Measurements from ENCODE around the gene C7.
"Not testable (repeated sequence)": the region's sequence is repeated elsewhere in the genome, so short reads cannot be mapped to it uniquely, and the experiment has no call there.

C7 gene

GRCh38 chr5:40991168-40991980 is 82.1 kb downstream of the C7 start:
- no peak overlapping the region for H3K4me3 Mint-ChIP-seq
- no peaks in the 10 kb centered on the region for H3K36me3 Mint-ChIP-seq
- no peaks in the 10 kb centered on the region for H3K27me3 Mint-ChIP-seq
- H3K4me1 Mint-ChIP-seq = no peaks in the 10 kb centered on the region
- DNase-seq = no peak
- CTCF ChIA-PET = no interaction called here
- no peak overlapping the region for H3K27ac Mint-ChIP-seq
- H3K9me3 Mint-ChIP-seq = no peaks in the 10 kb centered on the region

DNA sequence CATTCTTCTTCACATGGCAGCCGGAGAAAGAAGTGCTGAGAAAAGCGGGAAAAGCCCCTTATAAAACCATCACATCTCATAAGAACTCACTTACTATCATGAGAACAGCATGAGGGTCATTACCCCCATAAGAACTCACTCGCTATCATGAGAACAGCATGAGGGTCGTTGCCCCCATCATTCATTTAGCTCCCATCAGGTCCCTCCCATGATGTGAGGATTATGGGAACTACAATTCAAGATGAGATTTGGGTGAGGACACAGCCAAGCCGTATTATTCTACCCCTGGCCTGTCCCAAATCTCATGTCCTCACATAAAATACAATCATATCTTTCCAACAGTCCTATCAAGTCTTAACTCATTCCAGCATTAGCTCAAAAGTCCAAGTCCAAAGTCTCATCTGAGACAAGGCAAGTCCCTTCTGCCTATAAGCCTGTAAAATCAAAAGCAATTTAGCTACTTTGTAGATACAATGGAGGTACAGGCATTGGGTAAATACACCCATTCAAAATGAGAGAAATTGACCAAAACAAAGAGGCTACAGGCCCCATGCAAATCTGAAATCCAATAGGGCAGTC is 82.8 kb downstream of the C7 start:
- Mint-ChIP-seq H3K9me3 (no peaks in the 10 kb centered on the region), H3K27me3 (no peaks in the 10 kb centered on the region), H3K4me3 (no peak overlapping the region), H3K4me1 (no peaks in the 10 kb centered on the region), H3K36me3 (no peaks in the 10 kb centered on the region), H3K27ac (no peak overlapping the region)
- no peak for DNase-seq
- CTCF ChIA-PET = no interaction called here

DNA sequence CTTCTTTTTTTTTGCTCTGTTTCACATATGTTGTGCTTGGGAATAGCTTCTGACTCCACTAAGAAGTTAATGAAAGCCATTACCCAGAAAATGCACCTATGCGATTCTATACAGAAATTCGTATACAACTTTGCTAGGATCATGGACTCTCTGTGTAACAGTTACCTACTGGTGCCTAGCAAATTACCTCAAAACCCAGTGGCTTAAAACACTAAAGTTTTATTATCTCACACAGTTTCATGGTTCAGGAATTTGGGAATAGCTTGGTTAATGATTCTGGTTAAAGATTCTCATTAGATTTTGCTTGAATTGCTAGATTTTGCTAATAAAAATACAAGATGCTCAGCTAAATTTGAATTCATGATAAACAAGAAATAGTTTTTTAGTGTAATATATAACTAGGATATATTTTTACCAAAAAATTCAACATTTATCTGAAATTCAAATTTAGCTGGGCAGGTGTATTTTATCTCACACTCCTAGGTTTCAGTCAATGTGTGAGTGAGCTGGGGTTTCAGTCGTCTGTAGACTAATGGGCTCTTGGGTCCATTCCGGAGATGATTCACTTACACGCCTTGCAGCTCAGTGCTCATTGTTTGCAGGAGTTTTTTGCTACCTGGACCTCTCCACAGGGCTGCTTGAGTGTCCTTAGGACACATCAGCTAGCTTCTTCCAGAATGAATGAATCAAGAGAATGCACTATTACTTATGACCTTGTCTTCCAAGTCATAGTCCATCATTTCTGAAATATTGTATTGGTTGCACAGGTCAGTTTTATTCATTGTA is 86.7 kb downstream of the C7 start:
- Mint-ChIP-seq H3K4me3 (no peak overlapping the region), H3K27ac (no peak overlapping the region), H3K4me1 (no peaks in the 10 kb centered on the region), H3K9me3 (no peaks in the 10 kb centered on the region), H3K27me3 (no peaks in the 10 kb centered on the region), H3K36me3 (no peaks in the 10 kb centered on the region)
- no peak for DNase-seq
- CTCF ChIA-PET = no interaction called here

DNA sequence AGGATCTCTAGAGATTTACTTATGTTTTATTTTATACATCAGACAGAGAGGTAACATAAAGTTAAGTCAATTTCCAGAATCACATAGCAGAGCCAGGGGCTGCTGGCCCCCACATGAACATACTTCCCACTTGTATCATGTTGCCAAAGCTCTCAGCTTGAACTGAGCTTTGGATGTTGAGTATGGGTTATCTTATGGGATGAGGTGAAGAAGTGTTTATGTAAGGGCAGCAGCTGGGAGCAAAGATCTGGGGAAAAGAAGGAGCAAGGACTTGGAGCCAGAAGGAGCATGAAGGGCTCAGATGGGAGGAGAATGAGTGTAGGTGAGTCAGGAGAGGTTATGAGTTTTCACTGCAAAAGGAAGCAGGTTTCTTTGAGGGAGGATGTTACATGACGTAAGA is 89.8 kb downstream of the C7 start:
- Mint-ChIP-seq H3K9me3 (no peaks in the 10 kb centered on the region), H3K27me3 (no peaks in the 10 kb centered on the region), H3K4me1 (no peaks in the 10 kb centered on the region), H3K4me3 (no peak overlapping the region), H3K36me3 (no peaks in the 10 kb centered on the region), H3K27ac (no peak overlapping the region)
- DNase-seq = no peak
- CTCF ChIA-PET = no interaction called here

DNA sequence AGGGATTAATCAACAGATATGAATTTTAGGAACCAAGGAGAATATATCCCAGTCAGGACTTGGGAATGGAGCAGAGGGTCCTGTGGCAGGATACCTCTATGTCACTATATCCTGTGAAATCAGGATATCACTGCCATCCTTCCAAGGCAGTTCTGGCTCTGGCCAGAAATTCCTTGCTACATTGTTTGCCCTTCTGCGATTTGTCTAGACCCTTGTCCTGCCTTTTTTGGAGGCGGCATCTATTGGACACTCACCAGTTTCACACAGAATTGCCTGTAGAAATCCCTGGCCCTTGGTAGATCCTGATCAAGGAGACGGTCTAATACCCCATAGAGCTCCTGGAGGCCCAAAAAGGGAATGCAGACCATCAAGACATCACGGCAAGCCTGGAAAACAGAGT is 90.7 kb downstream of the C7 start:
- Mint-ChIP-seq H3K4me3 (no peak overlapping the region), H3K36me3 (no peaks in the 10 kb centered on the region), H3K27ac (no peak overlapping the region), H3K4me1 (no peaks in the 10 kb centered on the region), H3K27me3 (no peaks in the 10 kb centered on the region), H3K9me3 (no peaks in the 10 kb centered on the region)
- no peak for DNase-seq
- CTCF ChIA-PET = no interaction called here

DNA sequence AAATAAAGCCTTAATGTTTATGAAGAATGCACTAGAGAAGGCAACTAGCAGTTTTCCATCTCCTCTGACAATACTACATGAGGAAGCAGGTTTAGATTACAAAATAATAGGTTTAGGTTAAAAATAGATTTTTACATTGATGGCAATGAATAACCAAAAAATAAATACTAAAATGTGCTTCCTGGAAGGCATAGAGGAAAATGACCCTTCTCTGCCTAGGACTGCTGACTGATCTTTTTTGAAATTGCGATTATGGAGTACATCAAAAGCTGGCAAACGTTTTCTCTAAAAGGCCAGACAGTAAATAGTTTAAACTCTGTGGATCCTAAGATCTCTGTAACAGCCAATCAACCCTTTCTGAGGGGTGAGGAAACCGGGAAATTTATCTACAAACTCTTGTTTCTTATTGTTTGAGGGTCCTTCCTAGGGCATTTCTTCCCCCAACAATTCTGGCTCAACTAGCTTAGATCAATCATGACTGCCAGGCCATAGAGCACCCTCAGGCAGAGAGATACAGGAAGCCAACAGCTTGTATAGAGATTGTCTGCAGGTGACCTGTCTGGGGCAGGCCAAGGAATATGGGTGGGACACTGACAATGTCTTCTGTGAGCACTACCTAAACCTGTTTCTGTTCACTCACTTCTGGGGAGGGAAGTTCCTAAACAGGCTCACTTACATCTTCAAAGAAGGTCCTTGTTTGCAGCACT is 94.5 kb downstream of the C7 start:
- H3K36me3 Mint-ChIP-seq = no peaks in the 10 kb centered on the region
- no peaks in the 10 kb centered on the region for H3K27me3 Mint-ChIP-seq
- H3K4me1 Mint-ChIP-seq = no peaks in the 10 kb centered on the region
- H3K4me3 Mint-ChIP-seq = no peak overlapping the region
- CTCF ChIA-PET = no interaction called here
- no peak overlapping the region for H3K27ac Mint-ChIP-seq
- no peaks in the 10 kb centered on the region for H3K9me3 Mint-ChIP-seq
- no peak for DNase-seq

DNA sequence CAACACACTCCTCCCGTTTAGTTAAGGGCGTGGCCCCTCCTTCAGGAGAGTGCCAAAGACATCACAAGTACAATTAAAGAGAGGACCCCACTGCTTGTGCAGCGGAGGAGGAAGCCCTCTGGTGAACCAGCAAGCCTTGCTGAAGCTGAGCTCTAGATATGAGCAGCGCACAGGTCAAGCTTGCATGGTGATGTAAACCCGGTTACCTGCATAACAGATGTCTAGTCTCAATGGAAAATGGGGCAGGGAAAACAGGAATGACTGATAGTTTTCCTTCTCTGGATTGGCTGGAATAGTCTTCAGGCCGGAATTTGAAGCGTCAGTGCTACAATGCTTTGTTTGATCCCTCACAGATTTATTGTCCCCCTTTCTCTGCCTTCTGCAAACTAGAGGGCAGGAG is 95.6 kb downstream of the C7 start:
- no peak overlapping the region for H3K27ac Mint-ChIP-seq
- no peaks in the 10 kb centered on the region for H3K4me1 Mint-ChIP-seq
- no peak for DNase-seq
- H3K4me3 Mint-ChIP-seq = no peak overlapping the region
- CTCF ChIA-PET = no interaction called here
- no peaks in the 10 kb centered on the region for H3K27me3 Mint-ChIP-seq
- H3K36me3 Mint-ChIP-seq = no peaks in the 10 kb centered on the region
- H3K9me3 Mint-ChIP-seq = no peaks in the 10 kb centered on the region

- Mint-ChIP-seq H3K27ac (no peak overlapping the region), H3K9me3 (no peaks in the 10 kb centered on the region), H3K36me3 (no peaks in the 10 kb centered on the region), H3K27me3 (no peaks in the 10 kb centered on the region), H3K4me3 (no peak overlapping the region), H3K4me1 (no peaks in the 10 kb centered on the region)
- CTCF ChIA-PET = no interaction called here
- no peak for DNase-seq
These were observed 99.9 kb downstream of the C7 start for GRCh38 chr5:41009232-41009631.

DNA sequence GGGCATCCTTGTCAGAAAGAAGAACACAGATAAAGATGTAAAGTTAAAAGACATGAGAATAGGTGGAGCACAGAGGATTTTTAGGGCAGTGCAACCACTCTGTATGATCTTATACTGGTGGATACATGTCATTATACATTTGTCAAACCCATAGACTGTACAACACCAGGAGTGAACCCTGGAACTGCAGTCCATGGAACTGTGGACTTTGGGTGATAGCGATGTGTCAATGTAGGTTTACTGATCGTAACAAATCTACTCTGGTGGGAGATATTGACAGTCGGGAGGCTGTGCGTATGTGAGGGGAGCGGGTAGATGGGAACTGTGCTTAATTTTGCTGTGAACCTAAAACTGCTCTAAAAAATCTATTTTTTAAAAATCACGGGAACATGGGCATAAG is 101.3 kb downstream of the C7 start:
- Mint-ChIP-seq H3K27ac (no peak overlapping the region), H3K4me1 (no peaks in the 10 kb centered on the region), H3K4me3 (no peak overlapping the region), H3K27me3 (no peaks in the 10 kb centered on the region), H3K36me3 (no peaks in the 10 kb centered on the region), H3K9me3 (no peaks in the 10 kb centered on the region)
- no peak for DNase-seq
- CTCF ChIA-PET = no interaction called here

- Mint-ChIP-seq H3K36me3 (no peaks in the 10 kb centered on the region), H3K4me3 (no peak overlapping the region), H3K4me1 (no peaks in the 10 kb centered on the region), H3K9me3 (no peaks in the 10 kb centered on the region), H3K27me3 (no peaks in the 10 kb centered on the region), H3K27ac (no peak overlapping the region)
- CTCF ChIA-PET = no interaction called here
- no peak for DNase-seq
These were observed 103.0 kb downstream of the C7 start for GRCh38 chr5:41012318-41012717.

- H3K4me3 Mint-ChIP-seq, H3K27ac Mint-ChIP-seq, H3K36me3 Mint-ChIP-seq: not testable (repeated sequence)
These were observed 113.3 kb downstream of the C7 start for GRCh38 chr5:41022600-41022999.

More at GRCh38 chr5:41022600-41022999, 113.3 kb downstream of the C7 start:
- CTCF ChIA-PET, H3K4me1 Mint-ChIP-seq, H3K27me3 Mint-ChIP-seq, H3K9me3 Mint-ChIP-seq, DNase-seq: not testable (repeated sequence)
